Esophagus (tissue), 2 donors: ENCODE data around the gene PPP1R1C. TPM values are rescaled to one million over a fixed set of nuclear protein-coding genes. Genes with fewer than 3 reads are reported as not detected.

ENCODE experiments used
- H3K27ac ChIP-seq, 2 donors: one replicate each; pipeline ENCODE4 v1.5.1; 2013; ENCODE audit warnings: low read depth in 2 of 2, mild to moderate bottlenecking in 2 of 2, inconsistent platforms in 1 of 2, low read length in 1 of 2, moderate library complexity in 1 of 2
- H3K27me3 ChIP-seq, 2 donors: one replicate each; pipeline ENCODE4 v1.6.1; 2013; ENCODE audit warnings: low read length in 2 of 2, control low read depth in 1 of 2, mild to moderate bottlenecking in 1 of 2; ENCODE audit not compliant: insufficient read depth in 2 of 2, control insufficient read depth in 1 of 2
- H3K36me3 ChIP-seq, 2 donors: one replicate each; pipeline ENCODE4 v1.6.1; 2013; ENCODE audit warnings: low read length in 1 of 2; ENCODE audit not compliant: control insufficient read depth in 2 of 2, insufficient read depth in 2 of 2
- H3K4me1 ChIP-seq, 2 donors: one replicate each; pipeline ENCODE4 v1.6.1; 2013; ENCODE audit warnings: low read length in 1 of 2; ENCODE audit not compliant: control insufficient read depth in 2 of 2, insufficient read depth in 2 of 2
- H3K4me3 ChIP-seq, 2 donors: one replicate each; pipeline ENCODE4 v1.5.1; 2013; ENCODE audit warnings: low read length in 2 of 2, mild to moderate bottlenecking in 2 of 2, low read depth in 1 of 2, moderate library complexity in 1 of 2
- H3K9me3 ChIP-seq, 2 donors: one replicate each; pipeline ENCODE4 v1.6.1; 2013; ENCODE audit warnings: mild to moderate bottlenecking in 2 of 2, low read depth in 1 of 2, low read length in 1 of 2, moderate library complexity in 1 of 2; ENCODE audit not compliant: control insufficient read depth in 2 of 2, insufficient read depth in 1 of 2
- WGBS, 2 donors: extraction: QIAGEN DNeasy Blood & Tissue Kit; methylation state at CpG; one replicate each; pipeline ENCODE4 v1.1.7; 2013; 5-methylcytosine and 5-hydroxymethylcytosine counted together
- polyA plus RNA-seq, 2 donors: library from polyadenylated mRNA; stranded (reverse); fragments of 200-250 nt; gene quantifications; one replicate each; pipeline ENCODE4 v1.2.3, GENCODE V29; 2013
- donor health status: healthy with polysubstance abuse.
- donor health status: Bipolar disorder and iron deficiency.

PPP1R1C gene
- polyA plus RNA-seq, 2 donors: 1.1 to 1.4 TPM

- WGBS, 2 donors: 86 to 92% methylated on average over 1 of the region's 1 CpG
- Histone ChIP-seq H3K4me3 (no peak overlapping the region), H3K27ac (no peak overlapping the region), H3K9me3 (no peaks in the 10 kb centered on the region), H3K4me1 (no peaks in the 10 kb centered on the region), H3K27me3 (no peaks in the 10 kb centered on the region), H3K36me3 (no peaks in the 10 kb centered on the region)
Observed at GRCh38 chr2:182117196-182117595, 131.5 kb downstream of the PPP1R1C start.

GRCh38 chr2:182128821-182129707 is 143.4 kb downstream of the PPP1R1C start:
- 27 to 30% methylated on average over 3 of the region's 3 CpGs for WGBS, 2 donors
- Histone ChIP-seq H3K27ac (no peak overlapping the region), H3K4me3 (no peak overlapping the region), H3K36me3 (no peaks in the 10 kb centered on the region), H3K27me3 (no peaks in the 10 kb centered on the region), H3K9me3 (no peaks in the 10 kb centered on the region), H3K4me1 (no peaks in the 10 kb centered on the region)

DNA sequence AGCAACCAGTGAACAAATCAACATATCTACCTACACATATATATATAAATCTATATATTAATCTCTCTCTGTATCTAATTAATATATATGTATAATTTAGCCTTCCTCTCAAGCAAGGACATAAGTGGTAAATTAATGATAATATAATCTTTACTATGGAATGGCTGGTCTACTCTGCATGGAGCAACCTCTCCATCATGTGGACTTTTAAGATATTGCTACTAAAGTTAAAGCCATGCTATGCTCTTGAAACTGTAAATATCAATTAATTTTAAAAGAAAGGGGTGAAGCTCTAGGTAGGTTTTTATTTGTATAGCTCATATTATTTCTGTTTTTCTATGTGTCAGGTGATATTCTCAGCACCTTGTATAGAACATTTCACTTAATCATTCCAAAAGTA is 147.0 kb downstream of the PPP1R1C start:
- Histone ChIP-seq H3K9me3 (no peaks in the 10 kb centered on the region), H3K4me3 (no peak overlapping the region), H3K27ac (no peak overlapping the region), H3K4me1 (no peaks in the 10 kb centered on the region), H3K27me3 (no peaks in the 10 kb centered on the region), H3K36me3 (no peaks in the 10 kb centered on the region)

DNA sequence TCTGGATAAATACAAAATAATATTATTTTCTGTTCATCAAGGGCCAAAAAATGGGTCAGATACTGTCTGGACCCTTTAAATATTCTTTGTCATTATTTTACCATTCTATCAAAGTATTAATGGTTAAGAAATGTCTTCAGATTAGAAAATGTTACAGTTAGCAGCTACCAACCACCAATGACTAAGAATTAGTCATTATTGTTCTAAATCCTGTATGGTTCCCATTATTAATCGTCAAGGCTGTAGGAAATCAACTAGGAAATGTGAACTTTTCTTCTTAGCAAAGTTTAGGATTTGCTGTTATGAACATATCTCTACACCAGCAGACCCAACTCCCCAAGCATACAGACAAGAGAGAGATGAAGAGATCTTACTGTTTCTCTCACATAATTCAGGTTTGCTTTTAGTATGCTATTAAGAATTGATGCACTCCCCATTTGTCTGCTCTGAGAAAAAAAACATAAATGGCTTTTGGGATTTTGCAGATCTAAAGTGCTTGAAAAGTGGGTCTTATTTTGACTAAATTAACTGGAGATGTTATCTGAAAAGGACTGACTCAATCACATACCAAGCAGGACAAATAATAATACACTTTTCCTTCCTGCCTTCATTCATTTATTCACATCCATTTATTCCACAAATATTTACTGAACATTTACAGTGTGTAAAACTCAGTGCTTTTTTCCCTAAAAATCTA is 147.7 kb downstream of the PPP1R1C start:
- no peak overlapping the region for H3K27ac ChIP-seq
- H3K4me3 ChIP-seq: no peak overlapping the region
- 33 to 48% methylated on average over 1 of the region's 1 CpG for WGBS, 2 donors
- H3K27me3 ChIP-seq: no peaks in the 10 kb centered on the region
- H3K36me3 ChIP-seq: no peaks in the 10 kb centered on the region
- no peaks in the 10 kb centered on the region for H3K4me1 ChIP-seq
- no peaks in the 10 kb centered on the region for H3K9me3 ChIP-seq

DNA sequence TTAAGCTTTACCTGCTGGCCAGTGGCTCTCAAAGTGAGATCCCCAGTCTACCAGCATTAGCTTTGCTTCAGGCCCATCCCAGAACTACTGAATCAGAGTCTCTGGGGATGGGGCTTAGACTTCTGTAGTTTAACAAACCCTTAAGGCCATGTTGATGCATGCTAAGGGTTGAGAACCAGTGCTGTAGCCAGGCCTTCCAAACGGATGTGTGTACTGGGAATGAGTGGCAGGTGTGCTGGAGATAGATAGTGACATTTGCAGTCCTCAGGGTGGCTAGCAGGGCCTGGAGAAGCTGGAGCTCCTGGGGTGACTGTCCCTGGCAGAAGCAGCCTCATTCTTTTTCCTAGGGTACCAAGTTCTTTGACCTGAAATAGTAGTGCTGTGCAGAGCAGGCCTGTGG is 148.5 kb downstream of the PPP1R1C start:
- Histone ChIP-seq H3K4me3 (no peak overlapping the region), H3K4me1 (no peaks in the 10 kb centered on the region), H3K36me3 (no peaks in the 10 kb centered on the region), H3K9me3 (no peaks in the 10 kb centered on the region), H3K27ac (no peak overlapping the region), H3K27me3 (no peaks in the 10 kb centered on the region)
- 43 to 50% methylated on average over 1 of the region's 1 CpG for WGBS, 2 donors

- no peaks in the 10 kb centered on the region for H3K27me3 ChIP-seq
- no peaks in the 10 kb centered on the region for H3K36me3 ChIP-seq
- H3K4me3 ChIP-seq: no peak overlapping the region
- no peak overlapping the region for H3K27ac ChIP-seq
- no peaks in the 10 kb centered on the region for H3K4me1 ChIP-seq
- WGBS, 2 donors: 74 to 83% methylated on average over 6 of the region's 6 CpGs
- no peaks in the 10 kb centered on the region for H3K9me3 ChIP-seq
Observed at GRCh38 chr2:182142062-182142461, 156.4 kb downstream of the PPP1R1C start.

GRCh38 chr2:182144041-182144775 is 158.6 kb downstream of the PPP1R1C start:
- no peak overlapping the region for H3K4me3 ChIP-seq
- no peaks in the 10 kb centered on the region for H3K9me3 ChIP-seq
- WGBS, 2 donors: 77 to 81% methylated on average over 7 of the region's 7 CpGs
- H3K27ac ChIP-seq: no peak overlapping the region
- no peaks in the 10 kb centered on the region for H3K4me1 ChIP-seq
- no peaks in the 10 kb centered on the region for H3K27me3 ChIP-seq
- no peaks in the 10 kb centered on the region for H3K36me3 ChIP-seq

GRCh38 chr2:182144776-182145165 is 159.1 kb downstream of the PPP1R1C start:
- H3K36me3 ChIP-seq: no peaks in the 10 kb centered on the region
- no peak overlapping the region for H3K4me3 ChIP-seq
- no peaks in the 10 kb centered on the region for H3K27me3 ChIP-seq
- no peaks in the 10 kb centered on the region for H3K4me1 ChIP-seq
- no peaks in the 10 kb centered on the region for H3K9me3 ChIP-seq
- no peak overlapping the region for H3K27ac ChIP-seq
- 32 to 50% methylated on average over 1 of the region's 1 CpG for WGBS, 2 donors

GRCh38 chr2:182148344-182148743 is 162.7 kb downstream of the PPP1R1C start:
- no peaks in the 10 kb centered on the region for H3K4me1 ChIP-seq
- no peaks in the 10 kb centered on the region for H3K36me3 ChIP-seq
- WGBS, 2 donors: 38 to 50% methylated on average over 2 of the region's 2 CpGs
- no peaks in the 10 kb centered on the region for H3K9me3 ChIP-seq
- no peak overlapping the region for H3K27ac ChIP-seq
- no peaks in the 10 kb centered on the region for H3K27me3 ChIP-seq
- H3K4me3 ChIP-seq: no peak overlapping the region
